Omental fat pad (tissue), 4 donors: ENCODE results near the gene LTBP3. TPM values are rescaled to one million over a fixed set of nuclear protein-coding genes. Genes with fewer than 3 reads are reported as not detected.

ENCODE experiments used
- ATAC-seq: fragments of 150-250 bp; one replicate; pipeline ENCODE4 v1.9.1; 2016; ENCODE audit warnings: mild to moderate bottlenecking, moderate library complexity; ENCODE audit not compliant: low FRiP score
- DNase-seq: peaks from one replicate; pipeline ENCODE4 v3.0.0-alpha.2; 2019; ENCODE audit warnings: low spot score
- CTCF ChIP-seq, 3 donors: fragments of 450-650 bp; IDR thresholded peaks; one replicate each; pipeline ENCODE4 v1.5.1; 2016 to 2017; ENCODE audit warnings: antibody characterized with exemption in 3 of 3, mild to moderate bottlenecking in 3 of 3, moderate library complexity in 2 of 3
- total RNA-seq, 4 donors: library from RNA; depleted of rRNA; stranded (reverse); fragments of >200 nt; gene quantifications; one replicate each; pipeline ENCODE4 v1.1.0, GENCODE V29; 2016

LTBP3 gene
- 10 to 100 TPM; 67.3 to 84.8 (median 76.5) TPM for total RNA-seq

GRCh38 chr11:65558002-65558929, at the start of gene LTBP3:
TSS of gene LTBP3 (minus strand) at chr11:65558359. CDS start at chr11:65557959, 400 bp downstream.
- no peak for DNase-seq
- peak; percentile 51 for ATAC-seq
- no peak for TF ChIP-seq CTCF (IDR thresholded peaks at IDR 0.05)

GRCh38 chr11:65606876-65607613, 48.9 kb upstream of the LTBP3 start:
- peak; percentile 79 for DNase-seq
- TF ChIP-seq CTCF (IDR thresholded peaks at IDR 0.05): no peak
- peak; percentile 94 for ATAC-seq

- ATAC-seq (no peak), DNase-seq (no peak)
- no peak for TF ChIP-seq CTCF (IDR thresholded peaks at IDR 0.05)
Measured at GRCh38 chr11:65604258-65604657, 46.1 kb upstream of the LTBP3 start.

GRCh38 chr11:65599955-65600246, 41.7 kb upstream of the LTBP3 start:
- no peak for TF ChIP-seq CTCF (IDR thresholded peaks at IDR 0.05)
- DNase-seq (no peak), ATAC-seq (no peak)

GRCh38 chr11:65599216-65599954, 41.2 kb upstream of the LTBP3 start:
- TF ChIP-seq CTCF (IDR thresholded peaks at IDR 0.05): no peak
- ATAC-seq (no peak), DNase-seq (no peak)

GRCh38 chr11:65598258-65598699, 40.1 kb upstream of the LTBP3 start:
- no peak for ATAC-seq
- no peak for DNase-seq
- TF ChIP-seq CTCF (IDR thresholded peaks at IDR 0.05): no peak
